Umbilical cord (tissue), 2 donors: ENCODE data around the gene SNTG2. TPM values are rescaled to one million over a fixed set of nuclear protein-coding genes. Genes with fewer than 3 reads are reported as not detected.

Source experiments
- DNase-seq: peaks from one replicate; pipeline ENCODE4 v3.0.0-alpha.2; 2015; ENCODE audit warnings: low spot score
- total RNA-seq: library from RNA; depleted of rRNA; stranded (reverse); fragments of >200 nt; gene quantifications from one replicate; pipeline ENCODE4 v1.2.3, GENCODE V29; 2014; ENCODE audit warnings: low replicate concordance; ENCODE audit not compliant: insufficient read depth

SNTG2 gene
- total RNA-seq, 1 donor from 2014 or later: not detected

DNA sequence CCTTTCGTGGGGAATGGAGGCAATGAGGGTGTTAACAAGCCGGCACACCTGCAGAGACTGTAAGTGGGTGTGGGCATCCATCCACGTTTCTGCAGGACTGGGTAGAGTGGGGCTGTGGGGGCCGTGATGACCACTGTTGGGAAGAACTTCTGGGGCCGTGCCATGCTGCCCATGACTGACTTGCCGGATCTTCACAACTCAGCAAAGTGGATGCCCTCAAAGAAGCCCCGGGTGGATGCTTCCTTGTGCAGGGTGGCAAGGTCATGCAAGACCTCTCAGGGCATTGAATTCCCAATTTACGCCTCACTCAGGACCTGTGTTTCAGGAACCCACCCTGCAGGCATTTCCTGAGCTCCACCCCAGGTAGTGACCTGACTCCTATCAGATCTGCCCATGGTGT, 319.2 kb downstream of the SNTG2 start:
- no peak for DNase-seq

DNA sequence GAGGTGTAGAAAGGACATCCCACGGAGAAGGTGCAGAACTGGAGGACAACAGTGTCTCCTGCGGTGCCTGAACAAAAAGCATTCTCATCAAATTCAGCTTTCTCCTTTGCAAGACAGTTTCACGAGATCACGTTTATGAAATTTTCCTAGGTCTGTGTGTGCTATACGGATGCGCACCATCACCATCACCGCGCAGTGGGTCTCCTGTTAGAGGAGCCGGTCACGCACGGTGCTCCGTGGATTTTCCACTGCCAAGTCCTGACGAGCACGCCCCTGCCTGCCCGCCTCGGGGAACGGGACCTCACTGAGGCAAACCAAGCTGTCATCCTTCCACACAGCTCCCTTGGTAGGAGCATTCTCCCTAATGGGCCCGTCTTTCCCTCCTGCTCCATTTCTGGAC, 322.2 kb downstream of the SNTG2 start:
- no peak for DNase-seq

DNA sequence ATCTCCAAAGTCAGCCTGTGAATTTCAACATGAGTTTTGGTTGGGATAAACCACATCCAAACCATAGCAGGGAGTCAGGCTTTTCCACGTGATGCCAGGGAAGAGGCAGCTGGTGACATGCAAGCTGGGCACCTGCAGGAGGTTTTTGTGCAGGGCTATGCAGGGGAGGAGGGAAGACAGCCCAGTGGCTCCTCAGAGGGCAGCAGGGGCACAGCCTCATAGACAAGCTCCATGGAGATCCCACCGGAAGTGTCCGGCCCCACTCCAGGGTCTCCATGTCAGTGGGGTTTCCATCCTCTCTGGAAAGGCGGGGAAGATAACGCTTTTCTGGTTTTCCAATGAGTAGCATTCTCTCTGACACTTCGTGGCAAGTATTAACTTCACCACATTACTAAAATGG, 327.0 kb downstream of the SNTG2 start:
- no peak for DNase-seq

DNA sequence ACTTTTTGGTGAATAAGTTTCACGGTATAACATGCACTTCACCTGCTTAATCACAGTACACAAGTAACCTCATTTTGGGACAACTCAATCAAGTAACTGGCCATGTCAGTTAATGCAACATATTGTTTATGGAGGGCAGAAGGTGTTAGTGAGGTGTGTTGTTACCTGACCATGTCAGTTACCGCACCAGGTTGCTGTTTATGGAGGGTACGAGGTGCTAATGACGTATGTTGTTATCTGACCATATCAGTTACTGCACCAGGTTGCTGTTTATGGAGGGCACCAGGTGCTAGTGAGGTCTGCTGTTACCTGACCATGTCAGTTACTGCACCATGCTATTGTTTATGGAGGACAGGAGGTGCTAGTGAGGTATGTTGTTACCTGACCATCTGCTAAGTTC, 327.5 kb downstream of the SNTG2 start:
- DNase-seq: no peak

DNA sequence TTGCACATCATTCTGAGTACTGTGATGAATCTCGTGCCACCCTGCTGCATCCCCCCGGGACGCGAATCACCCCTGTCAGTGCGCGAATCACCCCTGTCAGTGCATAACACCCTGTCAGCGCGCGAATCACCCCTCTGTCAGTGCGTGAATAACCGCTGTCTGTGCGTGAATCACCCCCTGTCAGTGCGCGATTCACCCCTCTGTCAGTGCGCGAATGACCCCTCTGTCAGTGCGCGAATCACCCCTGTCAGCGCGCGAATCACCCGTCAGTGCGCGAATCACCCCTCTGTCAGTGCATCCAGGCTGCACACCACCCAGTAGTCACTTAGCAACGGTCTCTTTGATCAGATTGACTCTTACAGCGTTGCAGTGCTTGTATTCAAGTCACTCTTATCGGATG, 328.2 kb downstream of the SNTG2 start:
- no peak for DNase-seq

DNA sequence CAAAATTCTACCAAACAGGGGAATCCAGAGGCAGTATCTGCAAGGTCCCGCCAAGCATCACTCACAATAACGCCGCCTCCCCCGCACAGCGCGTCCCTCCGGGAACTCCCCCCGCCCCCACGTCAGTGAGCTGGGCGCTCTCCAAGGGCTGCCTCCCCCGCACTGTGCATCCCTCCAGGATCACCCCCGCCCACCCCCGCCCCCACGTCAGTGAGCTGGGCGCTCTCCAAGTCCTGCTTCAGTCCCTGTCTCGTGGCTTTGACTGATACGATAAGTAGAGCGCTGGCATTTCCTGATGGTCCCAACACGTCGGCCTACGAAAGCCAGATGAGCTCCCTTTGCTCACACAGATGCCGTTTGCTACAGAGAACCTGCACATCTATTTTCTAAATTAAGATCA, 331.9 kb downstream of the SNTG2 start:
- no peak for DNase-seq

DNA sequence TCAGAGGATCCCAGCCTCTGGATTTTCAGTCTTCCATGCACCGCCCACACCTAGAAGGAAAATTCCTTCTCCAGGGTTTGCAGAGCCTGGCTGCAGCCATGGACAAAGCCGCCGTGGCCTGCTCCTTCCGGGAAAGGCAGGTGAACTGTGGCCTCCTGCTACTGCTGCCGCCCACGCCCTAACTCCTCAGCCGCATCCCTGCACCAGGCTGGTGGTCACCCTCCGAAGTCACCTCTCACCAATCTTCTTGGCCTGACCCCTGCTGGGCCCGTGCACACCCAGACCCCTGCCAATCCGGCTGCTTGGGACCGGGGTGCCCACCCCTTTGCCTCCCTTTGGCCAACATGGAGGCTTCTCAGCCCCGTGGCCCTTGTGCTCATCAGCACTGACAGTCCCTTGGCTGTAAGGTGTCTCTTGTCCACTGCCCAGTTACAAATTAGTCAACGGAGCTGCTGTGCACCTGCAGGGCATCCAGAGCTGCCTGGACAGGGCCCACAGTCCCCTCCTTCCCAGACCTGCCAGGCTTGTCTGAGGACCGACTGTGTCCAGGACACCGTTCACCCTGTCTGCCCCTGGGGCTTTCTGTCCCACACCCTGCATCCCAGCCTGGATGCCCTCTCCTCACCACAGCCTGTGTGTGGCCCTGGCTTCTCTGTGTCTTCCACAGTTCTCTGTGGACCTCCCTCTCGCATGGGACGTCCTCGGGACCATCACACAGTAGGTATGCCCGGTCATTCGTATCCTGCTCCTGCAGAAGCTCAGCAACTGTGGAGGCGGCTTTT, 332.6 kb downstream of the SNTG2 start:
- DNase-seq: no peak

DNA sequence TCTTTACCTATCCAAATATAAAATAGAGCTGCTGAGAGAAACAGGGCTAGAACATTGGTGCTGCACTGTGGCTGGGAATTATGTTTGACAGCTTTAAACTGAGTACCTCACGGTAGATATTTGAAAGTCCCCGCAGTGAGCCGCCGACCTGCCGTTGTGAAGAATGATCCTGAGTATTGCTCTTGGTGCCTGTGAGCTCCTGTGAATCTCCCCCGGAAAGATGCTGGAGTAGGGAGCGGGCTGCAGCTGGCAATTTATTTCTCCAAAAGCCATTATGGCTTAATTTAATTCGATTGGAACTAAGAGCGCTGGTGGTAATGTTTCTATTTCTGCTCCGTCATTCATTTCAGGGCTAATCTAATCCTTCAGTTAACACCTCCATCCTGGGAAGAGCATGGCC, 333.2 kb downstream of the SNTG2 start:
- no peak for DNase-seq

DNA sequence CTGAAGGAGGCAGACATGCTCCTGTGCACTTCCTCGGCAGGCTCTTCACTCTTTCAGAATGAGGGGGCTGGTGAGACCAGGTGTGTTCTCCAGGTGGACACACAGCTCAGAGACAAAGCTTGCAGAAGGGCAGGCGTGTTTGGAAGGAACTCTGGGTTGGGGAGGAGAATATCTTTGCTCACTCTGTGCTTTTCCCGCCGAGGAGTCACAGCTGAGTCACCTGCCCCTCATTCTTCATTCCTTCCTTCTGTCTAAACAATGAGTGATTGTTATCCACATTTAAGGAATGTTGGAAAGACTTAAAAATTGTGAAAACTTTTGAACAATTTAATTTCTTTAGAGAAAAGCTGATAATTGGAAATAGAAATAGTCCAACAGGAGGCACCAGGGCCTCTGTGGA, 336.3 kb downstream of the SNTG2 start:
- no peak for DNase-seq

DNA sequence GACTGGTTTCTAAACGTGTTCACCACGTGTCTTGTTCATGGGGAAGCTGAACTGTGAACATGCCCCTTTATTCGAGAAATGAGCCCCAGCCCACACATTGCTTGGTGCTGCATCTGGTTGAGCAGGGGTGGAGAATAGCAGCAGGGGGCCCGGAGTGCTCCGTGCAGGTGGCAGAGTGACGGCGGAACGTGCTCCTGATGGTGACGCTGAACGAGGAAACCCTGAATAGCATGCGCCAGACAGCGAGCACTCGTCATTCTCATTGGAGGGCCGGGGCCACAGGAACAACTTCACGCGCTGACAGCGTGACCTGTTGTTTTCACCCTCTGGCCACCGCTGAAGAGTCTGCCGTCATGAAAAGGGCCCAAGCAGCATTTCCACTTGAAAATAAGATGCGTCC, 336.8 kb downstream of the SNTG2 start:
- DNase-seq: no peak

DNA sequence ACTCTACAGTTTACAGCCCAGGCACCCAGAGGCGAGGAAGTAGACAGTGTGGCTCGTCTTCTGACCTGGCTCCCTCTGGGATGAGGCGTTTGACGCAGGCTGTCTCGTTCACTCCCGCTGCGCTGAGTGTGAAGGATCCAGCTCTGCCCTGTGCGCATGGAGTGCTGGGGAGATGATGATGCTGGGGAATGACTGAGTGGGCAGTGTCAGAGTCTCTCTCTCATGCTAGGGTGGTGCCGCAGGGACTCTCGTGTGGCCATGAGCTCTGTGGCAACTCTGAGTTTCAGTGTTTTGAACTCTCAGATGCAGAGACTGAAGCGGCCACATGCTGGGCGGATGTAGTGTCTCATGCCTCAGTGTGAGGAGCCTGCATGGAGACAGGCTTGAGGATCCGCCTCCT, 344.3 kb downstream of the SNTG2 start:
- no peak for DNase-seq

DNA sequence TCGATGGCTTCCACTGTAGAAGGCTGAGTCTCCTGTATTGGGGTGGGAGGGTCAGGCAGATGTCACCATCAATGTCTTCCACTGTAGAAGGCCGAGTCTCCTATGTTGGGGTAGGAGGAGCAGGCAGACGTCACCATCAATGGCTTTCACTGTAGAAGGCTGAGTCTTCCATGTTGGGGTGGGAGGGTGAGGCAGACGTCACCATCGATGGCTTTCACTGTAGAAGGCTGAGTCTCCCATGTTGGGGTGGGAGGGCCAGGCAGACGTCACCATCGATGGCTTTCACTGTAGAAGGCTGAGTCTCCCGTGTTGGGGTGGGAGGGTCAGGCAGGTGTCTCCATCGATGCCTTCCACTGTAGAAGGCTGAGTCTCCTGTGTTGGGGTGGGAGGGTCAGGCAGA, 345.1 kb downstream of the SNTG2 start:
- DNase-seq: no peak

DNA sequence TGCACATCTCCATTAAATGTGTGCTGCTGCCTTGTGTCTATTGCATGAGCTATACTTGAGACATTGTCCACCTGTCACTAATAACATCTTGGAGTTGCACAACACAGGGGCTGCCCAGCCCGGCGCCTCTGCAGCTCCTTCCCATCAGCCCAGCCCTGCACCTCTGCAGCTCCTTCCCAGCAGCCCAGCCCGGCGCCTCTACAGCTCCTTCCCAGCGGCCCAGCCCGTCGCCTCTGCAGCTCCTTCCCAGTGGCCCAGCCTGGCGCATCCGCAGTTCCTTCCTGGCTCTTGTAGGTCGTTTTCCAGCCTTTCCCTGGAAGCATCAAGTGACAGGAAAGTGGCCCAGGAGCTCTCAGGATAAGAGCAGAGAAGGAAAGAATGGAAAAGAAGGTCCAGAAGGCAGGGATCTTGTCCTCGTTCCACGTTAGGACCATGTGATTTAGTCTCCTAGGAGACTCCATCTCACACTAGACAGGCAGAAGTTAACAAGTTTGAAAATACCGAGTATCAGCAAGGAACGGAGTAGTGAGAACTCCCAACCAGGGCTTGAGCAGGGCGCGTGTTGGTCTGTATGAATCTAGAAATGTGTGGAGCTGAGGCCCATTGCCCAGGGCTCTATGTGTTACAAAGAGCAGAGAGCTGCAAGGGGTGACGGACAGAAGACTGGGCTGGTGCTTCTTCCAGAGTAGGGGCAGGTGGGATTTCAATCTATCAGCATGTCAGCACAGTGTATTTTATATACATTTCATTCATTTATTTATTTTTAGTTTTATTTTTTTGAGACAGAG, 346.9 kb downstream of the SNTG2 start:
- no peak for DNase-seq

DNA sequence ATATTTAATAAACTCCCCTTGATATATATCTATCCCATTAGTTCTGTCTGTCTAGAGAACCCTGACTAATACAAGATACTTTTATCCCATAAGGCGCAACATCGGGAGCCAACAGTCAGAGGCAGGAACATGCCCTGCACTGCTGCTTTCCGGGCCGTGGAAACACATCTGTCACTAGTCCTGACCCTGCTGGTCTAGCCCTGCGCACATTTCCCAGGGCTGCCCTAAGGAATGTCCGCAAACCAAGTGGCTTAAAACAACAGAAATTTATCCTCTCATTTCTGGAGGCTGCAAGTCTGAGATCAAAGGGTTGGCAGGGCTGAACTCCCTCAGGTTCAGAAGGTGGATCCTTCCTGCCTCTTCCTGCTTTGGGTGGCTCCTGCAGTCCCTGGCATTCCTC, 348.4 kb downstream of the SNTG2 start:
- DNase-seq: no peak

DNA sequence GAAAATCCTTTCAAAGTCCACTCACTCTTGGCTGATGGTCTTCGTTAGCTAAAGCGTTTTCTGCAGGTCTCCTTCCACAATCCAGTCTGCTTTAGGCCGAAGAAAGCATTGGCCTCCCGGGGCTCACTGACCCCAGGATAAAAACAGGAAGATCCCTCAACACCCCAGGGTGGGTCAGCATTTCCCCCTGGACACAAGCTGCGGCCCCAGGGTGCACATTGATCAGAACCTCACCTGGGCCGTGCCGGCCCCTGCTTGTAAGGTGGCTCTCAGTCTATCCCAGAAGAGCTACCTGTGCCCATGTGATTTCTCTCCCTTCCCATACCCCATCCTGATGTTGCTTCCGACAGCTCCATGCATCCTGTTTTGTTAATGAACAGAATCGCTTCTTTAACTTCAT, 349.6 kb downstream of the SNTG2 start:
- DNase-seq: no peak

DNA sequence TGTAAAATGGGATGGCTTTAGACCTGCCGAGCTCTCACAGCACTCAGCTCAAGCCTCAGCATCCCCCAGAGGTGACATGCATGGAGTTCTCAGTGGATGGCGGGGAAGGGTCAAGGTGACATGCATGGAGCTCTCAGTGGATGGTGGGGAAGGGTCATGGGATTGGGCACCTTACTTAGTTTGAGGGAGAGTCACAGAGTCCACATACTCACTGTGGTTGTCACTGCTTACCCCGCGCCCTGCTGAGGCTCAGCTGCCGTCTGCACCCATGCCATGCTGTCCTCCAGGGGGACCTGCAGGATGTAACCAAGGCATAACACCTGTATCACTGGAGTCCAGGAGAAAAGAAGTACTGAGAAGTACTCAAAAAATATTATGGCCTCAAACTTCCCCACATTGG, 350.4 kb downstream of the SNTG2 start:
- no peak for DNase-seq

DNA sequence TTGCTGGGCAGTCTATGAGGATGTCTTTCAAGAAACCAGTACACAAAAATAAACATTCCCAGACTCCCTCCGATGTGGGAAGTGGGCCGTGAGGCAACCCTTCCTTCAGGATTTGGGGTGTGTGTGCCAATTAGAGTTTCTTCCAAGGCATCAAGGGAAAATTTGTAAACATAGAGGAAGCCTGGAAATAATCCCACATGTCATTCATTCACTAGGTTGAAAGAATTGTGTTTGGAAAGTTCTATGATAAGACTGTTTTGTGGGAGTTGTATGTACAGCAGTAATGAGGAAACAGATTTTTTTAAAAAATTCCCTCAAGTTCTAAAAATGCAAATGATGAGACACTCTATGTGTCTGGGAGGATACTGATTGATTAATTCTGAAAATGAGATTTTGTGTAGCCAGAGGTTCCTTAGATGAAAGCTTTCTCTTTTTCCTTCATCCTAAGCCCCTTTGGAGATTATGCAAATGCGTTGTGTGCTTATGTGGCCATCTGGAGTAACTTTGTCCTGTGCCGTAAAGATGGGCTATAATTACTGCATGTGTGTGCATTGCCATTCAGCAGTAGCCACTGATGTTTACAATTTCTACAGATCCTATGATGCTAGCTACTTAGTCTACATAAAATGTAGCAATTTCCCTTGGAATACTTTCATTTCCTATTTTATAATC, 354.8 kb downstream of the SNTG2 start:
- no peak for DNase-seq

DNA sequence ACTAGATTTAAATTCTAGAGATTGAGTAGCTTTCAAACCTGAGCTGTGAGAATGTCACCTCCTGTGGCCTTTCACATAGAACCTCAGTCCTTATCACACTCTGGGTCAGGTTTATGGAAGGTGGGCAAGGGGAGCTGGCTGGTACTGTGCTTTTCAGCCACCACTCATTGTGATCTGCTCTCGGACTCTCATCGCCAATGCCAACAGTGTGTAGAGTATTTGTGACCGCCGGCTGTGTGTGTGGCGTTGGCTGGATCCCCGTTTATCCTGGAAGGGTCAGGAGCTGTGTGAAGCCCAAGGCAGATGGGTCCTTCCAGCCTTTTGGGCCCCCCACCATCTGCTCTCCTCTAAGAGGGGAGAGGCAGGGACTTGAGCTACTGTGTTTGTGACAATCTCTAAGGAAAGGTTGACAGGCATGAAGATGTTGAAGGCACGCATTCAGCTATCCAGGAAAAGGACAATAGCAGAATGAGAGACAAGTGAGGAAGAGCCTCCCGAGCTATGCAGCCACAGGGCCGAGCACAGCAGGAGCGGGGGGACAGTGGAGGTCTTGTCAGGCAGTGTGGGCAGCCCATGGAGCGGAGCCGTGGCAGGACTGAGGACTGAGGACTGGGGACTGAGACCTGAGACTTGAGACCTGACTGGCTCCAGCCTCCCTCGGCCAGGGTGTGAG, 355.5 kb downstream of the SNTG2 start:
- no peak for DNase-seq

DNA sequence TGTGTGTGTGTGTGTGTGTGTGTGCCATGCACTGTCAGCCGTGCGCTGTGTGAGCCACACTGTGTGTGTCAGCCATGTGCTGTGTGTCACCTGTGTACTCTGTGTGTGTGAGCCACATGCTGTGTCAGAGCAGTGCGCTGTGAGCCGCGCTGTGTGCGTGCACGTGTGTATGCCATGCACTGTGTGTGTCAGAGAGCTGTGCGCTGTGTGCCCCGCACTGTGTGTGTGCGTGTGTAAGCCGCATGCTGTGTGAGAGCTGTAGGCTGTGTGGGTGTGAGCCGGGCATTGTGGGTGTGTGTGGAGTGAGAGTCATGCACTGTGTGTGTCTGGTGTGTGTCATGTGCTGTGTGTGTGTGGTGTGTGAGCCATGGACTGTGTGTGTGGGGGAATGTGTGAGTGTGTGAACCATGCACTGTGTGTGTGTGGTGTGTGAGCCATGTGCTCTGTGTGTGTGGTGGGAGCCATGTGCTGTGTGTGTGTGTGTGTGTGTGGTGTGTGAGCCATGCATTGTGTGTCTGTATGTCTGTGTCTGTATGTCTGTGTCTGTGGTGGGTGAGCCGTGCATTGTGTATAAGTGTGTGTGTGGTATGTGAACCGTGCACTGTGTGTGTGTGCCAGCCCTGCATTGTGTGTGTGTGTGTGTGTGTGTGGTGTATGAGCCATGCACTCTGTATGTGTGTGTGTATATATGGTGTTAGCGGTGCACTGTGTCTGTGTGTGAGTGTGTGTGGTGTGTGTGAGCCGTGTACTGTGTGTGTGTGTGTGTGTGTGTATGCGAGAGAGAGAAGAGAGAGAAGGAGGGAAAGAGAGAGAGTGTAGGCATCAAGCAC, 356.3 kb downstream of the SNTG2 start:
- no peak for DNase-seq

DNA sequence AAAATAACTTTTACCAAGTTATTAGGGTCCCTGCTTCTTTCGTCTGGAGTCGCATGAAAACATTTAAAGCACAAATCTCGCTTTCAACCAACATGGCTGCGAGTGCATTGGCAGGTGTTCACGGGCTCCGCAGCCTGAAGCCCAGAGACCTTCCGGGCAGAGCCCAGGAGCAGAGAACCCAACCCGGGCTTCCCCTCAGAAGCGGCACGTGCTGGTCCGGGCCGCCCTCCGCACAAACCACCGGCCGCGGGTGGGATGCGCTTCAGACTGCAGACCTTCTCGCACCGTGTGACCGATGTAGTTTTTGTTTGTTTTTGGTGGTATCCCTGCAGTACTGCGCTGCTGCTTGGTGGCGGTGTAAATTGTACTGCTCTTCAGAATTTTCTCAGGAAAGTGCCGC, 357.0 kb downstream of the SNTG2 start:
- DNase-seq: no peak

DNA sequence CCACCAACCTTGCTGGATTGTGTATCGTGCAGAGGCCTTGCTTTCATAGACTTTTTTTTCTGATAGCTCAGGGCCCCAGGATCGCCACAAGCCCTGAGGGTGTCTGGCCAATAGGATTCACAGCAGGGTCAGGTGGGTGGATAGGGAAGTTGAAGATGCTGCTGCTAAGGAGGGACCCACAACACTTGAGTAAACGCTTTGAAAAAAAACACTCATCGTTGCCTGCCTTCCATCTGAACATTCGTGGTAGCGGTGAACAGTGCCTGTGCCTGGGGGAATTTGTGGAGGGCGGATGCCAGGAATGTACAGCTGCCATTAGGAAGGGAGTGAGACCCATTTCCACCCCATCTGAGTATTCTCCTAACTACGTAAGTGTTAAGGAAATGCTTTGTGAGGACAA, 358.0 kb downstream of the SNTG2 start:
- no peak for DNase-seq
